Transverse colon (tissue), 3 donors: ENCODE data around the gene KRTAP4-9.
"Not testable (repeated sequence)": the region's sequence is repeated elsewhere in the genome, so short reads cannot be mapped to it uniquely, and the experiment has no call there.

Source experiments
- POLR2A ChIP-seq: fragments of 450-650 bp; IDR thresholded peaks from one replicate; pipeline ENCODE4 v1.6.1; 2016; ENCODE audit warnings: antibody characterized with exemption, mild to moderate bottlenecking, moderate library complexity
- TF ChIP-seq, protein P1 (sequence below), 5 experiments: fragments of 200-600 bp in 3 of 5; fragments of 450-650 bp in 2 of 5; sonication (generic) in 3 of 5; IDR thresholded peaks; 1 replicate in 2 of 5; 2 replicates in 3 of 5; pipeline ENCODE4 v1.5.1; 2016 to 2017; ENCODE audit warnings: antibody characterized with exemption in 5 of 5, inconsistent platforms in 3 of 5, mild to moderate bottlenecking in 2 of 5, moderate library complexity in 1 of 5

DNA sequence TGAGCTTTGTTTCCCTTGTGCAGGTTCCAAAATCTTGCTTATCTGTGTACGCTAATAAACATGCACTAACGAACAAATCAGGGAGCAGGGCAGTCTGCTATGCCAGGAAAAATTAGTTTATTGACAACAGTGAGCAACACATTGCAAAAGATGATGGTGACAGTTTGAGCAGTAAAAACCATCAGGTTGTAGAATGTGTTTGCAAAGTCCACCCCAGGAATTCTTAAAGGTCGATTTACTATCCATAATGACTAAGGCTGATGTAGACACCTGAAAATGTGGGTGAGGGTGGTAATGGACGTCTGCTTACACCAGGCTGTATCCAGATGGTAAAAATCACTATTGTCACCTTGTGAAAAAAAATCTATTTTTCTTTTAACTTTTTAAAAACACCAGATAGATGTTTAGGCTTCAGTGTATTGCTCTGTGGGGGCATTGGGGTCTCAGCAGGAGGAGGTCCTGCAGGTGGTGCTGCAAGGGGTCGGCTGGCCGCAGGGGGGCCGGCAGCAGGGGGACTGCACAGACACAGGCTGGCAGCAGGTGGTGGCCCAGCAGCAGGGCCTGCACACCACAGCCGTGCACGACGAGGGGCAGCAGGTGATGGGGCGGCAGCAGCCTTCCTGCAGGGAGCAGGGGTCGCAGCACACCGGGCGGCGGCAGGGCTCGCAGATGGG lies 40.0 kb upstream of the KRTAP4-9 start:
- TF ChIP-seq, protein P1, sequence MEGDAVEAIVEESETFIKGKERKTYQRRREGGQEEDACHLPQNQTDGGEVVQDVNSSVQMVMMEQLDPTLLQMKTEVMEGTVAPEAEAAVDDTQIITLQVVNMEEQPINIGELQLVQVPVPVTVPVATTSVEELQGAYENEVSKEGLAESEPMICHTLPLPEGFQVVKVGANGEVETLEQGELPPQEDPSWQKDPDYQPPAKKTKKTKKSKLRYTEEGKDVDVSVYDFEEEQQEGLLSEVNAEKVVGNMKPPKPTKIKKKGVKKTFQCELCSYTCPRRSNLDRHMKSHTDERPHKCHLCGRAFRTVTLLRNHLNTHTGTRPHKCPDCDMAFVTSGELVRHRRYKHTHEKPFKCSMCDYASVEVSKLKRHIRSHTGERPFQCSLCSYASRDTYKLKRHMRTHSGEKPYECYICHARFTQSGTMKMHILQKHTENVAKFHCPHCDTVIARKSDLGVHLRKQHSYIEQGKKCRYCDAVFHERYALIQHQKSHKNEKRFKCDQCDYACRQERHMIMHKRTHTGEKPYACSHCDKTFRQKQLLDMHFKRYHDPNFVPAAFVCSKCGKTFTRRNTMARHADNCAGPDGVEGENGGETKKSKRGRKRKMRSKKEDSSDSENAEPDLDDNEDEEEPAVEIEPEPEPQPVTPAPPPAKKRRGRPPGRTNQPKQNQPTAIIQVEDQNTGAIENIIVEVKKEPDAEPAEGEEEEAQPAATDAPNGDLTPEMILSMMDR (IDR thresholded peaks at IDR 0.05): not testable (repeated sequence)
- TF ChIP-seq POLR2A: not testable (repeated sequence)
